Left cardiac atrium (tissue), 4 donors: ENCODE measurements around the gene MBLAC1. TPM values are rescaled to one million over a fixed set of nuclear protein-coding genes. Genes with fewer than 3 reads are reported as not detected.

Experiments used
- ATAC-seq, 2 donors: fragments of 200-7000 bp; cut with Tn5 transposase; one replicate each; pipeline ENCODE4 v1.9.1; 2020; ENCODE audit warnings: mild to moderate bottlenecking in 2 of 2, moderate library complexity in 2 of 2
- DNase-seq: peaks from one replicate; pipeline ENCODE4 v3.0.0-alpha.2; 2020
- intact Hi-C, 2 donors: fragments of 100-400 bp; cut with DNase I; formaldehyde crosslinking; loops; one replicate each; pipeline versions ENCODE4 v1.14.1 to v1.15.1; 2022 to 2023
- long read RNA-seq: library from polyadenylated mRNA; unstranded; transcript quantifications from one replicate; pipeline ENCODE4 v2.0.0, GENCODE V29; 2021
- total RNA-seq, 2 donors: library from RNA; stranded (reverse); fragmentation: NEBNext Ultra II Directional; extraction: Animal tissue kit (Norgen Biotek cat#: 25700); gene quantifications; one replicate each; pipeline ENCODE4 v1.2.1, GENCODE V29; 2021
- donor health status: DM: no; HTN: yes; CAD: no.
- donor health status: DM: no; HTN: yes; CAD: no; lungs with severe emphysema.
- donor health status: DM: yes; HTN: yes; CAD: no.
- donor health status: Dilated cardiomyopathy.

The MBLAC1 gene, protein sequence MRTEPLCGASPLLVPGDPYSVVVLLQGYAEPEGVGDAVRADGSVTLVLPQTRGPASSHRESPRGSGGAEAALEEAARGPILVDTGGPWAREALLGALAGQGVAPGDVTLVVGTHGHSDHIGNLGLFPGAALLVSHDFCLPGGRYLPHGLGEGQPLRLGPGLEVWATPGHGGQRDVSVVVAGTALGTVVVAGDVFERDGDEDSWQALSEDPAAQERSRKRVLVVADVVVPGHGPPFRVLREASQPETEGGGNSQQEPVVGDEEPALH
- 1 to 10 TPM; 2.7 TPM for total RNA-seq
- long read RNA-seq, result 0 reads

DNA sequence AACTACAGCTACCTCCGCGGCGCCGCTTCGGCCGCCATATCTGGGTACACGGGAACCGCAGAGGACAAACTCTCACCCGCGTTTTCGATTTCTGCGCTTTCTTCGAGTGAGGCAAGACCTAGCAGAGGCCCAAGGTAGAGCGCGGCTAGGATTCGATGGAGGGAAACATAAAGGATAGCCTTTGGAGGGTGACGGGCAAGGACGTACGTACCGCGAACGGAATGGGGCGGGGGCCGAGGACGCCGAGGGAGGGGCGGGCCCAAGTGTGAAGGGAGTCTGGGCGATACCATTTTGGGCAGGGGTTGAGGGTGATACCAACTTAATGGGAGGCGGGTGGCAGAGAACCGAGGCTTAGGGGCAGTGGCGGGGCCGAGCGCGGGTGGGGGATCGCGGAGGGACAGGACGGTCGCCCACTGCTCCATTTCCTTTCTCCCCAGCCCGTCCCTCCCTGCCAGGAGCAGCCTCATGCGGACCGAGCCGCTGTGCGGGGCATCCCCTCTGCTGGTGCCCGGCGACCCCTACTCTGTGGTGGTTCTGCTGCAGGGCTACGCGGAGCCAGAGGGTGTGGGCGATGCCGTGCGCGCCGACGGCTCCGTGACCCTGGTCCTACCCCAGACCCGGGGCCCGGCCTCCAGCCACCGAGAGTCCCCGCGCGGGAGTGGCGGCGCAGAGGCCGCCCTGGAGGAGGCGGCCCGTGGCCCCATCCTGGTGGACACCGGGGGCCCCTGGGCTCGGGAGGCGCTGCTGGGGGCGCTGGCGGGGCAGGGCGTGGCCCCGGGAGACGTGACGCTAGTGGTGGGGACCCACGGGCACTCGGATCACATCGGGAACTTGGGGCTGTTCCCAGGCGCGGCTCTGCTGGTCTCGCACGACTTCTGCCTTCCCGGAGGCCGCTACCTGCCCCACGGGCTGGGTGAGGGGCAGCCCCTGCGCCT is at the start of gene MBLAC1:
TSS of gene MBLAC1 (plus strand) at position 37 of the 935 bp plus-strand sequence. CDS start at position 466, 429 bp downstream.
- intact Hi-C loops, result no loop called here
- ATAC-seq, result peak; percentile 95 to 96
- peak; percentile 92 for DNase-seq

DNA sequence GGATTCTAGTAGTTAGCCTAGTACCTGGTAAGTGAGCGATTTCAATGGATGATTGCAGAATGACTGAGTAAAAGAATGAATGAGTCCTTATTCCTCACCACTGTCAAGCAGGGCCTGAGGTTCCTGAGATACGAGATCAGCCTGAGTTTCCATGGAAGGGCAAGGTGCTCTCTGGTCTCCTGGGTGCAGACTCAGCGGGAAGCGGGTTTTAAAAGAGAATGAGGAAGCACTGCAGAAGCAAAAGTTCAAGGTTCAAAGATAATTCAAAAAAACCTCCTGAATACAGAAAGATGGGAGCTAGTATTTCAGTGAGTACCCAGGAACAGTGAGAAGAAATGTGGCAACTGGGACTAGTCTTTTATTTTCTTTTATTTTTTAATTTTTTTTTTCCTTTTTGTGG is 49.6 kb upstream of the MBLAC1 start:
- DNase-seq (no peak), ATAC-seq (no peak)
- intact Hi-C loops, result no loop called here

DNA sequence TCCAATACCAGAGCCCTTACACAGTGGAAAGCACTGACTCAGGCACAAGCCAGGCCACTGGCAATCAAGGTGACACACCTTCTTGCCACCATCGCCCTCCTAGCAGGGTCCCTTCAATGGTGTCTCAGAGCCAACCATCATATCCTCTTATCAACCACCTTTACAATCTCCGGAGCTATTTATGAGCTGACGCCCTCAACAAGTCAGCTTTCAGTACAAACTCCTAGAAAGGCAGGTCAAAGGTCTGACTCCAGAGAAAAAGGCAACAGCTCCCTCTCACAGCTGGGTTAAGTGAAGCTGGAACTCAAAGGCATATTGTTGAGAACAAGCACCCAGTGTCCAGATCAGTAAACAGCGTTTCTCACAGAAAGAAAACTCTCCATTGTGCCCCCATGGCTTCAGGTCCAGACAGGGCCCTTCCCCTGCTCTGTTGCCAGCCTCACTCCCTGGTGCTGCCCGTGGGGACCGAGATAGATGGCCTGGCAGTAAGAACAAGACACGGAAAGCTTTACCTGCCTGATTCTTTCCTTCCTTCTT is 47.7 kb upstream of the MBLAC1 start:
- DNase-seq, result no peak

DNA sequence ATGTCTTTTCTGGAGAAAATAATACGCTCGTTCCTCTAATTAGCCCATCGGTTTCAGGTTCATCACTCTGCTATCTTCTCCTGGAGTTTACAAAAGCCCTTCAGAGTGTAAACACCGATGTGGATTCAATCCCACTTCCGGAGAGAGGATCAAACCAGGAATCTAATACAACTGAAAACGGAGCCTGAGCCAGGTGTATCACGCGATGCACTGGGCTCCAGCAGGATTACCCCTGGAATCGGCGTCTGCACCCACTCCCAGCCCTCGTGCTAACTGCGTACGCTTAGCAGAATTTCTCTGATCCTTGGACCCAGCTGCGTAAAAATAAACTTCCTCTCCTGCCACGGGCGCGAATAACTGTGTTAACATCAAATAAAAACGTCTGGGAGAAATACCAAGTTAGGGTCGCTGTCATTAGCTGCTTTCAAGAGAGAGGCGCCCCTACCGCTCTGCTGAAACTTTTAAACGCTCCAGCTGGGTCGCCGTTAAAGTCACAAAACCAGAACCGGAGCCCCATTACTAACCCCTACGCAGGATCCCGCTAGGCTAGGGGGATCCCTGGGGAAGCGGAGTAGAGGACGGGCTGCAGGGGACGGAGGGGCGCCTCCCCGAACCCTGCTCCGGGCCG is 45.7 kb upstream of the MBLAC1 start:
- no peak for DNase-seq
- intact Hi-C loops, result loop anchor here in 1 of 2 donors (5.0 kb wide), 2 partner anchors 64 to 89 kb away; partner anchors contain the start of gene ZKSCAN1
- ATAC-seq, result no peak

More for the DNA sequence above, 47.7 kb upstream of the MBLAC1 start:
- intact Hi-C loops, result no loop called here
- ATAC-seq, result no peak

DNA sequence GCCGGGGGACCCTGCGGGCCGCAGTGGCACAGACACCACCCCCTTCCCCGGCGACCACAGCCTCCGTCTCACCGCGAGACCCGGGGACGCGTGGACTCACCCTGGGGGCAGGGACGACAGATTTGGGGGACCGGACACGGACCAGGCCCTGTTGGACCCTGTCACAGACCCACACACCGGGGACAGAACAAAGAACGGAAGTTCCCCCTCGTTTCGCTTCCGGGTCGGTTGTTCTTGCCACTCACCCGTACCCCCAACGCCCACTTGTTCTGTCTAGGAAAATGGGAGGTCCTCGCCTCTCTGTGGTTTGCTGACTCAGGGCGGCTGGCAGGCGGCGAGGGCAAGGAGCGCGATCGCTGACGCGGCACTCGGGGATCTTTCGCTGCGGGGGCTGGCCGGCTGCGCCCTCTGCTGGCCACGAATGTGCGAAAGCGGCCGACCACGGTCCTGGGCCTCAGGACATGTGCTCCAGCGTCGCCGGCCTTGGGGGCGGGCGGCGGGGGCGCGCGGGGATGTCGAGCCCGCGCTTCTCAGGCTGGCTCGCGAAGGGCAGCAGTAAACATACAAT is 45.1 kb upstream of the MBLAC1 start, which contains the start of gene ZNF3:
TSS of gene ZNF3 (minus strand) at position 189 of the 568 bp plus-strand sequence. CDS start 4,366 bp downstream, outside the sequence.
- ATAC-seq (peak; percentile 96 to 98), DNase-seq (peak; percentile 98)
- intact Hi-C loops, result loop anchor here in 1 of 2 donors (5.0 kb wide), 2 partner anchors 64 to 89 kb away; partner anchors contain the start of gene ZKSCAN1

DNA sequence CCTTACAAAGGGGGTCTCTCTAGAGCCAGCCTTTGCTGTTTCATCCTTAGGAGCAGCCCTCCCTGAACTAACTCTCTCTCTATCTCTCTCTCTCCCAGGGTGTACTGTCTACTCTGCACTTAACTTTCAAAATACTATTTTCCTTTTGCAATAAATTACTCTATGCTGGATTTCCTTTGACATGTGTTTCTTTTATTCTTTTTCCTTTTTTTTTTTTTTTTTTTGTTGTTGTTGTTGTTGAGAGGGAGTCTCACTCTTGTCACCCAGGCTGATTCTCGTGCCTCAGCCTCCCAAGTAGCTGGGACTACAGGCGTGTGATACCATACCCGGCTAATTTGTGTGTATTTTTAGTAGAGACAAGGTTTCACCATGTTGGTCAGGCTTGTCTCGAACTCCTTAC is 43.8 kb upstream of the MBLAC1 start:
- DNase-seq (no peak), ATAC-seq (no peak)
- intact Hi-C loops, result loop anchor here in 1 of 2 donors (5.0 kb wide), 2 partner anchors 66 to 91 kb away; partner anchors contain the start of gene ZKSCAN1

DNA sequence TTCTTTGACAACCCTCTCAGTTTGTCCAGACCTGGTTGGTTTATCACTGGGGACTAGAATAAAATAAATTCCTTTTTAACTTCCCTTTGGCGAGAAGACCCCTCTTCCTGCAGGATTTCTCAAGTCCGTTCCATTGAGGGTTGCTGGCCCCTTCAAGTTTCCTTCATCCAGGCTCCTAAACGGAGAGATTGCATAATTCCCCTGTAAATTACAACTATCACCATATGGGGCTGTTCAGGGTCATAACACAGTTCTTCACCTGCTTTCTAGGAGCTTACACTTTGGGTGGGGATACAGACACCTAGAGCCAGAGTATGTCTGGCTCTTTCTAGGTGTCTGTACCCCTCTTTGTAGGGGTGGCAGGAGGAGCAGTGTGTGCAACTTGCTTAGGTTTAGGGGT is 41.3 kb upstream of the MBLAC1 start:
- no peak for DNase-seq
- intact Hi-C loops, result no loop called here
- no peak for ATAC-seq

DNA sequence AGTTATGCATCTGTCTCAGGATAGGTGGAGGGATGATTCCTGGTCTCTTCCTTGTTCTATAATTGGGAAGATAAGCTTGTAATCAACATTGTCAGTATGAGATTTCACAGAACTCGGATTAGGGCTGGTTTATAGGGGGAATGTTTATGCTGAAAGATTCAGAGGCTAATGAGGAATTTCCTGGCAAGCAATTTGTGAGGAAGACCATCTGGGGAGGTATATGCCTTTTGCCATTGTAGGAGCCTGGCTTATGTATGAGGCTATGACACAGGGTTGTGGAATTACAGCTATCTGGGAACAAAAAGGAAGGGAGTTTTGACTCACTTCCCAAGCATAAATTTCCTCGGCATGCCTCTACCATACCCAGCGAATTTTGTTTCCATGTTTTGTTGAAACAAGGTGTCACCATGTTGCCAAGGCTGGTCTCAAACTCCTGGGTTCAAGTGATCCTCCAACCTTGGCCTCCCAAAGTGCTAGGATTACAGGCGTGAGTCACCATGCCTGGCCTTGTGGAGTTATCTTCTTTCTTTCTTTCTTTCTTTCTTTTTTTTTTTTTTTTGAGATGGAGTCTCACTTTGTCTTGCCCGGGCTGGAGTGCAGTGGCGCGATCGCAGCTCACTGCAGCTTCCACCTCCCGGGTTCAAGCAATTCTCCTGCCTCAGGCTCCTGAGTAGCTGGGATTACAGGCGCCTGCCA is 39.6 kb upstream of the MBLAC1 start:
- DNase-seq, result no peak
- intact Hi-C loops, result no loop called here
- ATAC-seq, result no peak

DNA sequence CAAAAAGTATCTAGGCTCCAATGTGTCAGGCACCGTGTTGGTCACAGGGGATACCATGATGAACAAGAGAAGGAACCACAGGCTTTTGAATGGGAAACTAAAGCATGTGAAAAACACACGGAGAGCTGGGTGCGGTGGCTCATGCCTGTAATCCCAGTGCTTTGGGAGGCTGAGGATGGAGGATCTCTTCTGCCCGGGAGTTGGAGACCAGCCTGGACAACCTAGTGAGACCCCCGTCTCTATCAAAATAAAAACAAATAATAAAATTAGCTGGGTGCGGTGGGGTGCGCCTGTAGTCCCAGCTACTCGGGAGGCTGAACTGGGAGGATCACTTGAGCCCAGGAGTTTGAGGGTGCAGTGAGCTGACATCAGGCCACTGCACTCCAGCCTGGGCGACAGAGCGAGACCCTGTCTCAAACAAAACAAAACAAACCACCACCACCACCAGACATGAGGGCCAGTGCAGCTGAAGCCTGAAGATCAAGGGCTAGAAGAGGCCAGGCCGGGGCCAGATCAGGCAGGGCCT is 38.6 kb upstream of the MBLAC1 start:
- DNase-seq (no peak), ATAC-seq (peak in 1 of 2 donors; percentile 3)
- intact Hi-C loops, result no loop called here

DNA sequence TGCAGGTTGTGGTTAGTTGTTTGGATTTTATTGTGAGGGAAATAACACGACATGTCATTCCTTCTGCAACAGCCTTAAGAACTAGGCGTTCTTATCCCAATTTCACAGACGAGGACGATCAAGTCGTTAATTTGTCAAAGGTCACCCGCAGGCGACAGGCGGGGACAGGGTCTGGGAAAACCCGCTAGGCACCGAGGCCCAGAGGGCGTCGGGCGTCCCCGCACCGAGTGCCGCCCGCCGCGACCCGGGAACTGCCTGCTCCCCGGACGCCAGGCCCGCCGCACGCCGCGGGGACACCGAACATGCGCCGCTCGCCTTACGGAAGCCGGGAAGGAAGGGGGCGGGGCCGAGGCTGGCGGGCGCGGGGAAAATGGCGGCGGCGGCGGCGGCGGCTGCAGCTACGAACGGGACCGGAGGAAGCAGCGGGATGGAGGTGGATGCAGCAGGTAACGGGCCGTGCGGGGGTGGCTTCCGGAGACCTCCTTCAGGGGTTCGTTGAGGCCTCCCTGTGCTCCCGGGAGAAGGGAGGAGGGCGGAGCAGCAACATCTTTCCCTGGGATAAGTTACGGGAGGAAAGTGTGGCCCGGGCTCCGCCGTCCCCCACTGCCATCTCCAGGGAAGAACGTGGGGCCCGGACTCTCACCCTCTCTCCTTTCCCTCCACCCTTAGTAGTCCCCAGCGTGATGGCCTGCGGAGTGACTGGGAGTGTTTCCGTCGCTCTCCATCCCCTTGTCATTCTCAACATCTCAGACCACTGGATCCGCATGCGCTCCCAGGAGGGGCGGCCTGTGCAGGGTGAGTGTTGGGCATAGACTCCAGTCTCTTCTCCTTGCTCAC is 37.9 kb upstream of the MBLAC1 start, which contains the start of gene COPS6:
TSS of gene COPS6 (plus strand) at position 349 of the 837 bp plus-strand sequence. CDS start at position 371, 22 bp downstream.
- intact Hi-C loops, result no loop called here
- DNase-seq (peak; percentile 89), ATAC-seq (peak; percentile 89 to 92)

DNA sequence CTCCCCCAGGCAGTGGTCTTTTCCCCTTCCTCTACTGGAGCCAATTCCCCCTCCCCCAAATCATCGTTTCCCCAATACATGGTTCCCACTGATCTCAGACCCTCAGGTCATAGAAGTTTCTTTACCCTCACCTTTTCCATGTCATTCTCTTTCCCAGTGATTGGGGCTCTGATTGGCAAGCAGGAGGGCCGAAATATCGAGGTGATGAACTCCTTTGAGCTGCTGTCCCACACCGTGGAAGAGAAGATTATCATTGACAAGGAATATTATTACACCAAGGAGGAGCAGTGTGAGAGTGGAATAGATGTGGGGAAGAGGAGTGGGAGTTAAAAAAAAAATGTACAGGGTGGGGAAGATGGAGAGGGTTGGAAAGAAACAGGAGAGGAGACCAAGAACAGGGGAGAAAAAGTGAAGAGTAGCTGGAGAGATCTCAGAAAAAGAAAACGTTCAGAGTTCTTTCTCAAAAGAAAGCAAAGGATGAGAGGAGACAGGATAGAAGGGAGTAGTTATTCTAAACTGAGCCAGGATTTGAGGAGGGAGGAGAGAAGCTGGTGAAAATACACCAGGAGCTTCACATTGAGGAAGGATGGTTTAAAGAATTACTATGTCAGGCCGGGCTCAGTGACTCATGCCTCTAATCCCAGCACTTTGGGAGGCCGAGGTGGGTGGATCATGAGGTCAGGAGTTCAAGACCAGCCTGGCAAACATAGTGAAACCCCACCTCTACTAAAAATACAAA is 37.1 kb upstream of the MBLAC1 start:
- intact Hi-C loops, result no loop called here
- DNase-seq (no peak), ATAC-seq (no peak)

DNA sequence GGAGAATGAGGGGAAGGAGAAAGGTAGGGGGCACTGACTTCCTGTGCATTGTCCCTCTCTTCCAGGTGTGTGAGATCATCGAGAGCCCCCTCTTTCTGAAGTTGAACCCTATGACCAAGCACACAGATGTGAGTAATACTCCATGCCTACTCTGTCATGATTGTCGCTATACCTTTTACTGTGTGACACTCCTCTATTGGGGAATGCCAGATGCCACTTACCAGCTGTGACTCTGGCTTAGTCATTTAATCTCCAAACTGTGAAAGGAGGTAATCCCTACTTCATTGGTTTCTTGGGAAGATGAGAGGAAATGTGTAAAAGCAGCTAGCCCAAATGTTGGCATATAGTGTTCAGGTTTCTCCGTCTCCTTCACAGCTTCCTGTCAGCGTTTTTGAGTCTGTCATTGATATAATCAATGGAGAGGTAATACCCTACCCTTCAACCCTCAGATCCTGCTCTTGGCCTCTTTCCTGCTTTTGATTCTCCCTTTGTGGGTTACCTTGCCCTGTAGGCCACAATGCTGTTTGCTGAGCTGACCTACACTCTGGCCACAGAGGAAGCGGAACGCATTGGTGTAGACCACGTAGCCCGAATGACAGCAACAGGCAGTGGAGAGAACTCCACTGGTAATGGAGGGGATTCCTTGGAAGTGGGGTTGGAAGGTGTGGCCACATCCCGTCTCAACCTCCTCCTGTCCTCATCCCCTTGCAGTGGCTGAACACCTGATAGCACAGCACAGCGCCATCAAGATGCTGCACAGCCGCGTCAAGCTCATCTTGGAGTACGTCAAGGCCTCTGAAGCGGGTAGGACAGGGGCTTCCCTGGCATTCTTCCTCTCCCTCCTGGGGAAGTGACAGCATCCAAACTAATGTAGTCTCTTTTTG is 36.0 kb upstream of the MBLAC1 start:
- ATAC-seq, result no peak
- DNase-seq, result no peak
- intact Hi-C loops, result no loop called here

DNA sequence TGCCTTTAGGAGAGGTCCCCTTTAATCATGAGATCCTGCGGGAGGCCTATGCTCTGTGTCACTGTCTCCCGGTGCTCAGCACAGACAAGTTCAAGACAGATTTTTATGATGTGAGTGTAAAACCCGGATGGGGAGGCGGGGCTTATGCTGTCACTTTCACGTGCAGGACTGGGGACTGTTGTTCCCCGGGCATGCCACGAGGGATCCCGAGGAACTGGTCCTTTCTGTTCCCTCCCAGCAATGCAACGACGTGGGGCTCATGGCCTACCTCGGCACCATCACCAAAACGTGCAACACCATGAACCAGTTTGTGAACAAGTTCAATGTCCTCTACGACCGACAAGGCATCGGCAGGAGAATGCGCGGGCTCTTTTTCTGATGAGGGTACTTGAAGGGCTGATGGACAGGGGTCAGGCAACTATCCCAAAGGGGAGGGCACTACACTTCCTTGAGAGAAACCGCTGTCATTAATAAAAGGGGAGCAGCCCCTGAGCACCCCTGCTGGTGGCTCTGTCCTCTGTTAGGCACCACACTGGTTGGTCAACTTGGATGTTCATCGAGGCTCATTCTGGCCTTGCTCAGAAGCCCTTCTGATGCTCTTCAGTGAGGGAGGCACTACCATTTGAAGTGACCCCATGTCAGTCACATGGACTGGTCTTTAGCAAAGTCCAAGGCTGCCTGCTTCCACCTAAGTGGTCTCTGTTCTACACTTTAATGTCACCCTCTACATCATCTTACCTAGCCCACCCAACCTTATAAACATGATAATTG is 35.2 kb upstream of the MBLAC1 start:
- DNase-seq (no peak), ATAC-seq (no peak)
- intact Hi-C loops, result no loop called here

DNA sequence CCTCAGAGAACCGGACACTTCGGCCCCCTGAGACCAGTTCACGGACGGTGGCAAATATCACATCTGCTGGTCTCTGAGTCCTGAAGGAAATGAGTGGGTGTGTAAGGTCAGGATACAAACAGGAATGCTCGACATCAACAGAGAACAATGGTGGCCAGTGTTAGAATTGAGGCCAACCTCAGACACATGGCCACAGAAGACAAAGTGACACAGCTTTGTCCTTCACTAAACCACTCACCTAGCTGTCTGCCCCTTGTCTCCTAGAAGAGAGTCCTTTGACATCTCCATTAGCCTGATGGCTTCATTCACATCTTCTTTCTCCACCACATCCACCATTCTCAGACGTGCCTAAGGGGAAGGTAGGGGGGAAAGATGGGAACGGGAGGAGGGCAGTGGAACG is 33.7 kb upstream of the MBLAC1 start:
- no peak for DNase-seq
- intact Hi-C loops, result no loop called here
- ATAC-seq, result no peak

DNA sequence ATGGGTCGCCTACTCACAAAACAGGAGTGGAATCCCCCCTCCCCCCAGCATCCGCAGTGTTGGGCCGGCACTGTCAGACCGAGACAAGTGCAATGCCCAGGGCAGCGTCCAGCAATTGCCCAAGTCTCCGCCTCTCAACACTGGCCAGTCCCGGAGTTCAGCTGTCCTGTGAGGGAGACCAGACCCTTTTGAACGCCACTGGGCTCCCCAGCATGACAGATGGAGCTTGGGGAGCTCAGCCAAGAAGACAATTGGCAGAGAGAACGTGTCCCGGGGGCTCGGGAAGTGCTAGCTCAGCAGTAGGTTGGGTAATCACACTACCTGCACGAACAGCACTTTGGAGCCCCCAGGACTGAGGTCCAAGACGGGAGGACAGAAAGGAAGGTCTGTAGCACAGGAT is 33.3 kb upstream of the MBLAC1 start:
- ATAC-seq, result peak in 1 of 2 donors; percentile 59
- intact Hi-C loops, result no loop called here

More for the DNA sequence above, 33.3 kb upstream of the MBLAC1 start:
- no peak for DNase-seq
